KOPT-K1 (cell line): ENCODE data around the gene TRPM5.
"Not testable (repeated sequence)": the region's sequence is repeated elsewhere in the genome, so short reads cannot be mapped to it uniquely, and the experiment has no call there.

Experiments used
- H3K27ac ChIP-seq: fragments of 200-600 bp; sonication (generic); 2 replicates; pipeline ENCODE4 v1.5.1; 2016; ENCODE audit warnings: antibody characterized with exemption, mild to moderate bottlenecking, low read depth, low read length; ENCODE audit not compliant: poor library complexity, severe bottlenecking
- H3K36me3 ChIP-seq: fragments of 200-600 bp; sonication (generic); 2 replicates; pipeline ENCODE4 v1.5.1; 2017; ENCODE audit warnings: antibody characterized with exemption, mild to moderate bottlenecking, low read length, moderate library complexity; ENCODE audit not compliant: insufficient read depth
- H3K9me3 ChIP-seq: fragments of 200-600 bp; sonication (generic); 2 replicates; pipeline ENCODE4 v1.5.1; 2017; ENCODE audit warnings: antibody characterized with exemption, low read length, mild to moderate bottlenecking; ENCODE audit not compliant: insufficient read depth, poor library complexity, severe bottlenecking

The TRPM5 gene

GRCh38 chr11:2443881-2444820 lies at the start of gene TRPM5:
TSS of gene TRPM5 (minus strand) at chr11:2444514. CDS start at chr11:2423036, 21,478 bp downstream.
- Histone ChIP-seq H3K27ac (no peak within 1 kb of the TSS), H3K9me3 (no peaks in the 10 kb centered on the region), H3K36me3 (no peaks in the 10 kb centered on the region)

- no peak overlapping the region for H3K27ac ChIP-seq
- no peaks in the 10 kb centered on the region for H3K36me3 ChIP-seq
- peaks cover 36% of the 10 kb centered on the region for H3K9me3 ChIP-seq
Measured at GRCh38 chr11:2489083-2489482, 44.8 kb upstream of the TRPM5 start.

GRCh38 chr11:2488004-2488403 lies 43.7 kb upstream of the TRPM5 start:
- peaks cover 36% of the 10 kb centered on the region for H3K9me3 ChIP-seq
- H3K36me3 ChIP-seq = no peaks in the 10 kb centered on the region
- H3K27ac ChIP-seq = no peak overlapping the region

- H3K9me3 ChIP-seq = peaks cover 51% of the 10 kb centered on the region
- H3K27ac ChIP-seq = no peak overlapping the region
- no peaks in the 10 kb centered on the region for H3K36me3 ChIP-seq
Measured at GRCh38 chr11:2484576-2485125, 40.3 kb upstream of the TRPM5 start.

- peaks cover 51% of the 10 kb centered on the region for H3K9me3 ChIP-seq
- H3K36me3 ChIP-seq = no peaks in the 10 kb centered on the region
- H3K27ac ChIP-seq = no peak overlapping the region
Measured at GRCh38 chr11:2483426-2483825, 39.1 kb upstream of the TRPM5 start.

GRCh38 chr11:2482745-2483144 lies 38.4 kb upstream of the TRPM5 start:
- Histone ChIP-seq H3K36me3 (no peaks in the 10 kb centered on the region), H3K27ac (no peak overlapping the region), H3K9me3 (peaks cover 49% of the 10 kb centered on the region)

- no peaks in the 10 kb centered on the region for H3K36me3 ChIP-seq
- peaks cover 45% of the 10 kb centered on the region for H3K9me3 ChIP-seq
- H3K27ac ChIP-seq = no peak overlapping the region
Measured at GRCh38 chr11:2482204-2482603, 37.9 kb upstream of the TRPM5 start.

GRCh38 chr11:2481253-2481652 lies 36.9 kb upstream of the TRPM5 start:
- no peaks in the 10 kb centered on the region for H3K36me3 ChIP-seq
- no peak overlapping the region for H3K27ac ChIP-seq
- H3K9me3 ChIP-seq = peaks cover 40% of the 10 kb centered on the region

- Histone ChIP-seq H3K9me3 (peaks cover 36% of the 10 kb centered on the region), H3K36me3 (no peaks in the 10 kb centered on the region), H3K27ac (no peak overlapping the region)
Measured at GRCh38 chr11:2480874-2481220, 36.5 kb upstream of the TRPM5 start.

GRCh38 chr11:2480067-2480873 lies 36.0 kb upstream of the TRPM5 start:
- H3K27ac ChIP-seq, H3K36me3 ChIP-seq: not testable (repeated sequence)
- peaks cover 33% of the 10 kb centered on the region for H3K9me3 ChIP-seq

- Histone ChIP-seq H3K9me3 (peaks cover 33% of the 10 kb centered on the region), H3K36me3 (no peaks in the 10 kb centered on the region), H3K27ac (no peak overlapping the region)
Measured at GRCh38 chr11:2477936-2478335, 33.6 kb upstream of the TRPM5 start.

- no peaks in the 10 kb centered on the region for H3K36me3 ChIP-seq
- peaks cover 33% of the 10 kb centered on the region for H3K9me3 ChIP-seq
- no peak overlapping the region for H3K27ac ChIP-seq
Measured at GRCh38 chr11:2477254-2477653, 32.9 kb upstream of the TRPM5 start.

- peaks cover 23% of the 10 kb centered on the region for H3K9me3 ChIP-seq
Measured at GRCh38 chr11:2475136-2475918, 31.0 kb upstream of the TRPM5 start.

GRCh38 chr11:2474059-2474901 lies 30.0 kb upstream of the TRPM5 start:
- Histone ChIP-seq H3K36me3 (no peaks in the 10 kb centered on the region), H3K27ac (no peak overlapping the region), H3K9me3 (peaks cover 14% of the 10 kb centered on the region)

More at GRCh38 chr11:2475136-2475918, 31.0 kb upstream of the TRPM5 start:
- H3K36me3 ChIP-seq = no peaks in the 10 kb centered on the region
- no peak overlapping the region for H3K27ac ChIP-seq
